PFSK-1 (cell line): ENCODE results near the gene RAPGEF3.

Experiments
- FOXP2 ChIP-seq: optimal IDR thresholded peaks from 2 replicates; pipeline ENCODE3; 2011; ENCODE audit warnings: borderline replicate concordance, control low read depth, inconsistent platforms; ENCODE audit not compliant: insufficient read depth; ENCODE audit errors: extremely low read length, extremely low read depth
- POLR2AphosphoS5 ChIP-seq: IDR thresholded peaks from 2 replicates; pipeline ENCODE4 v1.6.1; 2012; ENCODE audit warnings: low read depth, mild to moderate bottlenecking, control low read depth, low read length, moderate library complexity
- SIN3A ChIP-seq: IDR thresholded peaks from 2 replicates; pipeline ENCODE4 v1.6.1; 2012; ENCODE audit warnings: mild to moderate bottlenecking, low read length, moderate library complexity, borderline replicate concordance; ENCODE audit not compliant: insufficient read depth
- TAF1 ChIP-seq: IDR thresholded peaks from 2 replicates; pipeline ENCODE4 v1.6.1; 2012; ENCODE audit warnings: low read length, control low read depth, borderline replicate concordance; ENCODE audit not compliant: insufficient read depth
- TF ChIP-seq, protein P1 (sequence below), 2 experiments: IDR thresholded peaks; 2 replicates each; pipeline versions ENCODE4 v1.6.1 to v1.8.0; 2011 to 2012; ENCODE audit warnings: low read depth in 2 of 2, low read length in 2 of 2, control low read depth in 1 of 2, inconsistent platforms in 1 of 2, mild to moderate bottlenecking in 1 of 2, moderate library complexity in 1 of 2; ENCODE audit not compliant: insufficient read depth in 1 of 2

DNA sequence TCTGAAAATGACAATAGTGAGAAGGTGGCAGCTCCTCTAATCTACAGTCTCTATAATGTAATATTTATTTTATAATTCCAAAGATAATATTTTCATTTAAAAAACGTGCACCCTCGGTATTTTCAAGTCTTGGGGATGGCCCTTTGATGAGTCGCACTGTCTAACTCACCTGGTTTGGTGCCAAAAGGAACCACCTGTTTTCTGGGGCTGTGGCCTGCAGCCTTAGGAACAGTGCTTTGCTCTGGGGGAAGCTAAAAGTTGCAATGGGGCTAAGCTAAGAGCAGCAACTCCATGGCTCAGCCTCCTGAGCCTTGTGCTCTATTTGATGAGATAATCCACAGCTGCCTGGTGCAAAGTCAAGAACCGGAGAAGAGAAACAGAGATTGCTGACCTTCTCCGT, 27.0 kb downstream of the RAPGEF3 start:
- TF ChIP-seq POLR2AphosphoS5 (no peak), TAF1 (no peak), FOXP2 (no peak), SIN3A (no peak)
- TF ChIP-seq, protein P1, sequence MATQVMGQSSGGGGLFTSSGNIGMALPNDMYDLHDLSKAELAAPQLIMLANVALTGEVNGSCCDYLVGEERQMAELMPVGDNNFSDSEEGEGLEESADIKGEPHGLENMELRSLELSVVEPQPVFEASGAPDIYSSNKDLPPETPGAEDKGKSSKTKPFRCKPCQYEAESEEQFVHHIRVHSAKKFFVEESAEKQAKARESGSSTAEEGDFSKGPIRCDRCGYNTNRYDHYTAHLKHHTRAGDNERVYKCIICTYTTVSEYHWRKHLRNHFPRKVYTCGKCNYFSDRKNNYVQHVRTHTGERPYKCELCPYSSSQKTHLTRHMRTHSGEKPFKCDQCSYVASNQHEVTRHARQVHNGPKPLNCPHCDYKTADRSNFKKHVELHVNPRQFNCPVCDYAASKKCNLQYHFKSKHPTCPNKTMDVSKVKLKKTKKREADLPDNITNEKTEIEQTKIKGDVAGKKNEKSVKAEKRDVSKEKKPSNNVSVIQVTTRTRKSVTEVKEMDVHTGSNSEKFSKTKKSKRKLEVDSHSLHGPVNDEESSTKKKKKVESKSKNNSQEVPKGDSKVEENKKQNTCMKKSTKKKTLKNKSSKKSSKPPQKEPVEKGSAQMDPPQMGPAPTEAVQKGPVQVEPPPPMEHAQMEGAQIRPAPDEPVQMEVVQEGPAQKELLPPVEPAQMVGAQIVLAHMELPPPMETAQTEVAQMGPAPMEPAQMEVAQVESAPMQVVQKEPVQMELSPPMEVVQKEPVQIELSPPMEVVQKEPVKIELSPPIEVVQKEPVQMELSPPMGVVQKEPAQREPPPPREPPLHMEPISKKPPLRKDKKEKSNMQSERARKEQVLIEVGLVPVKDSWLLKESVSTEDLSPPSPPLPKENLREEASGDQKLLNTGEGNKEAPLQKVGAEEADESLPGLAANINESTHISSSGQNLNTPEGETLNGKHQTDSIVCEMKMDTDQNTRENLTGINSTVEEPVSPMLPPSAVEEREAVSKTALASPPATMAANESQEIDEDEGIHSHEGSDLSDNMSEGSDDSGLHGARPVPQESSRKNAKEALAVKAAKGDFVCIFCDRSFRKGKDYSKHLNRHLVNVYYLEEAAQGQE (IDR thresholded peaks at IDR 0.05; ENCODE audit: insufficient read depth in 1 of 2, low read depth in 2 of 2, low read length in 2 of 2) = no peak
